HT-29 (cell line): Measurements from ENCODE around the gene PRKACG. TPM values are rescaled to one million over a fixed set of nuclear protein-coding genes. Genes with fewer than 3 reads are reported as not detected.
A peak's percentile ranks its signal among the peaks of the same experiment; 100 is the strongest.

ENCODE experiments used
- DNase-seq: peaks from one replicate; pipeline ENCODE4 v3.0.0-alpha.2; 2015; ENCODE audit warnings: low spot score
- total RNA-seq: library from RNA; depleted of rRNA; stranded (reverse); fragments of >200 nt; shearing (Covaris generic); gene quantifications from 2 replicates; pipeline ENCODE4 v1.2.3, GENCODE V29; 2014

PRKACG gene
- total RNA-seq, 1 experiment from 2014 or later: not detected

DNA sequence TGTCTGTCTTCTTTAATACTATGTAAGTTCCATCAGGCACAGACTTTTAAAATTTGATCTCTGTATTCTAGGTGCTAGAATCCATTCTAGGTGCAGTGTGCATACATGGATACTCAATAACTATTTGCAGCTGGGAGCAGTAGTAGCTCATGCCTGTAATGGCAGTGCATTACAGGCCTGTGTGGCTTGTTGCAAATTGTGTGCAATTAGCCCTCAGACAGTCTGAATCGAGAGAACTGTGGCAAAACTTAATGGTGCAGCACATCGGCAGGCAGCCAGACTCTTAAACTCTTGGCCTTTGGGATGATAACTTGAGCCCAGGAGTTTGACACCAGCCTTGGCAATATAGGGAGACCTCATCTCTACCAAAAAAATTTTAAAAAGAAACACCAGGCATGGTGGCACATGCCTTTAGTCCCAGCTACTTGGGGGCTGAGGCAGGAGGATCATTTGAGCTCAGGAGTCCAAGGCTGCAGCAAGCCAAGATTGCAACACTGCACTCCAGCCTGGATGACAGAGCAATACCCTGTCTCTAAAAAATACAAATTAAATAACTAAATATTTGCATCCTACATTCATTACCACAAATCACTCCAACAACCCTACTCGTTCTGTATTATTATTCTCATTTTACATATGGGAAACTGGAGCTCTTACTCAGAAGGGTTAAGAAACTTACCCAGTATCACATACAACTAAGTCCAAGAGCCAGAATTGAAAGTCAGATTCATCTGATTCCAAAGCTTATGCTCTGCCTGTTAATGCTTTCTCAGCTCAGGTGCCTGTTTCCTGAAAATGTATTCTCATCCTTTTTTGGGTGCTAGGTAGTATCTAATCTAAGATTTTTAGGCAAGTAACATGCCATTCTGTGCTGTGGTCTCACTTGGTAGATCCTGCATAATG, 30.1 kb downstream of the PRKACG start:
- DNase-seq: no peak

DNA sequence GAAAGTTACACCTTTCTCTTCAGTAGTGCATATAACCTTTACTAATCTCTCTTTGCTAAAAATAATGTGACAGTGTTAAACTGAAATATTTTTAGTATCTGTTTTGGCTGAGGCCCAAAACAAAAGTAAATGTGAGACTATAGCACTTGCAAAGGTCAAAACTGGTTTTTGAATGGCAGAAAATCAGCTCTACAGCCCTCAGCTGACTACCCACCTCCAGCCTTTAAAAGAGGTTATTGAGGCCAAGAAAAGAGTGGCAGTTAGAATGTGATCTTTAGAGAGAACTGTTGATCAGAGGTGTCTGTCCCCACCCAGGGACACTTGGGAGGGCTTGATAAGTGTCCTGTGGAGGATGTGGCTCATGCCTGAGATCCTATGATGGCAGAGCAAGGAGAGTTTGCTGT, 30.9 kb downstream of the PRKACG start:
- no peak for DNase-seq

DNA sequence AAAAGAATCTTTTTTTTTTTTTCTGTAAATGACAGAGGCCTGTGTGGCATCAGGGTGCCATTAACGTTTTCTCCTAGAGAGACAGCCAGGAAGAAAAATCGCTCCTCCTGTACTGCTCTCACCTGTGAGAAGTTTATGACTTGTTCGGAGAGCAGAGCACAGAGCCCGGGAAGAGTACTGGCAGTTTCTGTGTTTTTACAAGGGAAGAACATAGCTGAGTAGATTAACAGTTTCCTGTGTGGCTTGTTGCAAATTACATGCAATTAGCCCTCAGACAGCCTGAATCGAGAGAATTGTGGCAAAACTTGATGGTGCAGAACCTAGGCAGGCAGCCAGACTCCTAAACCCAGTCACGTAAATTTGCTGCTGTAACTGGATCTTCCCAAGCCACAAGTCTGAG, 32.1 kb downstream of the PRKACG start:
- DNase-seq: no peak

DNA sequence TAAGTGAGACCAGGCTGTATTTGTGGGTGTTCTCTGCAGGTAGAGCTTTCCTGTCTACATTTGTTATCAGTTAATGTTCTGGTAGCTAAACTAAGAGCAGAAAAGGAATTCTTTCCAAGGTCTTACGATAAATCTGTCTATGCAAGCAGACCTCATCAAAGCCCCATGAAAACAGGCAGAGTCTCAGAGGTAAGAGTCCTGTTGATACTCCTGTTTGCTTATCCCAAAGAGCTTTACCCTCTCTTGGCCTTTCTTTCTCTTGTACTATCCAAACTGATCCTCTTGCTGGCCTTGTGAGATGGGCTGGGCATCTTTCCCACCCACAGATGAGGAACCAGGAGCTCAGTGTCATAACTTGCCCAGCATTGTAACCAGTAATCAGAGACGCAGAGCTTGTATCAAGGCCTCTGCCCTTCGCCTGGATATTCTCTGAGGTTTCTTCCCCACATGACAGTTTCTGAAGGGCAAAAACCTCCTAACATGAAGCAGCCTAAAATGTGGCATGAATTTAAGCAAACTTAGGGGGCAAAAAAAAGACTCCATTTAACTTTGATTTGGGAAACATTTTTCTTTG, 33.5 kb downstream of the PRKACG start:
- DNase-seq: no peak

- no peak for DNase-seq
Measured at GRCh38 chr9:68979538-68980314, 34.2 kb downstream of the PRKACG start.

DNA sequence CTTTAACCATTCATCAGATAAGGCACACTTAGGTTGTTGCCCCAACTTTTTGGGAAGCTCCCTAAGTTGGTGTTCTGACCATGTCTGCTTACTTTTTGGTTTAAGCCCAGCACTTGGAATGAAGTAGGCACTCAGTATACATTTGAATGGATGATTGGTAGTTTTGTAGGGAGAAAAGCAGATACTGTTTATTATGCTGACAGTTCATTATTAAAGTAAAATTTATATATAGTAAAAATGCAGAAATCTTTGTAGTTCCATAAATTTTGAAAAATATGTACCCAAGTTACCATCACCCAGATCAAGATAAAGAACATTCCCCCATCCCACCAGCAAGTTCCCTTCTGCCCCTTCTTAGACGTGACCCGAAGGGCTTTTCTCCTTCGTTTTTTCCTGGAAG, 35.4 kb downstream of the PRKACG start:
- no peak for DNase-seq

DNA sequence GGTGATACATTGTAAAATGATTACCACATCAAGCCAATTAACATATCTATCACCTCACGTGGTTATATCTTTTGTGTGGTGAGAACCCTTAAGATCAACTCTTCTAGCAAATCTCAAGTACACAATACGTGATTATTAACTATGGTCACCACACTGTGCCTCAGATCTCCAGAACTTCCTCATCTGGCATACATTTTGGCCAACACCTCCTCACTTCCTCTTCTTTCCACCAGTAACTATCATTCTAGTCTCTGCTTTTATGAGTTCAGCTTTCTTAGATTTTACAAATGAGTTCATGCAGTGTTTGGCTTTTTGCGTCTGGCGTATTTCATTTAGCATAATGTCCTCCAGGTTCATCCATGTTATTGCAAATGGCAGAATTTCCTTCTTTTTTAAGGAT, 35.8 kb downstream of the PRKACG start:
- no peak for DNase-seq

- DNase-seq: no peak
Measured at GRCh38 chr9:68975365-68976043, 38.4 kb downstream of the PRKACG start.

- no peak for DNase-seq
Measured at GRCh38 chr9:68974901-68975300, 39.0 kb downstream of the PRKACG start.

DNA sequence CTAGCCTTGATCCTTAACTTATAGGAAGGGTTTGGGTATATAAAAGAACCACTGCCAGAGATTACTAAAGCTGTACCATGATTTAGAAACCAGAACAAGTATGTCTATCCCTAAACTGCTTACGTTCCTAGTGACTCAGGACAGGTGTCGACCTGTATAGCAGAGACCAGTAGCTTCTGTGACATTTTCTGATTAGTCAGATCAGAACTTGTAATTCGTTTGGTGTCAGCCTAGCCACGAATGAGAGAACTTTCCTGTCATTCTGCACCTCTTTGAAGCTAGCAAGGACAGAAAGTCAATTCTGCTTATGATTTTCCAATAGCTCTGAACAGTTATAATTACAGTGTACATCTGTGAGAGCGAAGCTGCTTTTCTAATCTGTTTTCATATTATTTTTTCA, 39.5 kb downstream of the PRKACG start:
- no peak for DNase-seq

DNA sequence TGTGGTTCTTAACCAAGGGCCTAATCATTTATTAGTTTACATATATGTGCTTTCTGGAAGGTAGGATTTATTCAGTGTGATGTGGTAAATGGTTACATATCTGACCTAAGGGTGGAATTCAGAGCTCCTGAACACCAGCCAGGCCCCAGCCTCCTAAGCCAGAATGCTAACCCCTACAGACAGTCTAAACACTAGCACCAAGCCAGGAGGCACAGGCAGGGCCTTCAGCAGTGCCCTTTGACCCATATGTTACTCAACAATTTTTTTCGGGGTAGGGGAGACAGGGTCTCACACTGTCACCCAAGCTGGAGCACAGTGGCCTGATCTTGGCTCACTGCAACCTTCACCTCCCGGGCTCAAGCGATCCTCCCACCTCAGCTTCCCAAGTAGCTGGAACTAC, 40.3 kb downstream of the PRKACG start:
- no peak for DNase-seq

- DNase-seq: peak; percentile 18
Measured at GRCh38 chr9:68970151-68970550, 43.8 kb downstream of the PRKACG start.

- DNase-seq: no peak
Measured at GRCh38 chr9:68969538-68969937, 44.4 kb downstream of the PRKACG start.

DNA sequence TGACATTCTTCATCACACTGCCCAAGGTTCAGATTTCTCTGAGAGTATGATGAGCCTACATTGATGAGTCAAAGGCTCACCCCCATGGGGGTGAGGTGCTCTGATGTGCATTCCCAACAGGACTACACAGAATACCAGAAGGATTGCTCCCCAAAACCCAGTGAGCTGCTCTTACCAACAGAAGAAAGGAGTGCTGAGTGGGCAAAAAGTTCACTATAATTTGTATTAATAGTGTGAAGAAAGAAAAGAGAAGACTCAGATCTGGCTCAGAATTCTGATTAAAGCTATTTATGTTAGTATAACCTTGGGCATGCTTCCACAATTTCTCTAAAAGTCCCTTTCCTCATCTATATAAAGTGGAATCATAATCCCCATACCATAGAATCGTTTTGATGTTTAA, 46.1 kb downstream of the PRKACG start:
- DNase-seq: no peak

- DNase-seq: no peak
Measured at GRCh38 chr9:68966496-68966944, 47.4 kb downstream of the PRKACG start.

- peak; percentile 22 for DNase-seq
Measured at GRCh38 chr9:68964765-68965164, 49.1 kb downstream of the PRKACG start.

DNA sequence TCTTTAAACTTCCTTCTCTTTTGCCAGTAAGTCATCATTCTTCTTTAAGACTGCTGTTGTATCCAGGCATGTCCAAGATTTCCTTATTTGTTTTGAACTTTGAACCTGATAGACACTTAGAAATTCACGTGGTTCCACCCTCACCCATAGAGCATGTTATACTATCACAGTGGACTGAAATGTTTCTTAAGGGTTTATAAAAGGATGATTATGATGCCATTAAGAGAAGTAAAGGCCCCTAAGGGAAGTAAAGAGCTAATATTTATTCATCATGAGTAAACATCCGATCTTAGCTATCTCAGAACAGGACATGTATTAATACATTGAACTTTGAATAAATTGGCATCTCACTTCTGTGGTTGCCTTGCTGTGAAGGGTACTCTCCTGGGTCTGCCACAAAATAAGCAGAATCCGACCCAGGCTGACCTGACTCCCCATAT, 49.8 kb downstream of the PRKACG start:
- peak; percentile 59 for DNase-seq

GRCh38 chr9:68963416-68963815, 50.5 kb downstream of the PRKACG start:
- DNase-seq: no peak
